ENCODE data around the gene CD207.

GRCh38 chr2:70855667-70856066 lies 20.1 kb upstream of the CD207 start:
- TF ChIP-seq EZH2phosphoT487 (IDR thresholded peaks at IDR 0.05; ENCODE audit: unreplicated experiment) (no peak), CTCF (conservative IDR thresholded peaks at IDR 0.05; ENCODE audit: low read depth in 2 of 2) (no peak), CREB1 (CRISPR knock-in tag; IDR thresholded peaks at IDR 0.05; ENCODE audit: low read depth) (no peak), POLR2AphosphoS5 (IDR thresholded peaks at IDR 0.05; ENCODE audit: low read depth) (no peak)
